Epidermal melanocyte (primary cell): ENCODE results near the gene KRT36.

ENCODE experiments used
- DNase-seq: peaks from one replicate; pipeline ENCODE4 v3.0.0; 2011; ENCODE audit warnings: low spot score; ENCODE audit not compliant: insufficient read length

KRT36 gene

DNA sequence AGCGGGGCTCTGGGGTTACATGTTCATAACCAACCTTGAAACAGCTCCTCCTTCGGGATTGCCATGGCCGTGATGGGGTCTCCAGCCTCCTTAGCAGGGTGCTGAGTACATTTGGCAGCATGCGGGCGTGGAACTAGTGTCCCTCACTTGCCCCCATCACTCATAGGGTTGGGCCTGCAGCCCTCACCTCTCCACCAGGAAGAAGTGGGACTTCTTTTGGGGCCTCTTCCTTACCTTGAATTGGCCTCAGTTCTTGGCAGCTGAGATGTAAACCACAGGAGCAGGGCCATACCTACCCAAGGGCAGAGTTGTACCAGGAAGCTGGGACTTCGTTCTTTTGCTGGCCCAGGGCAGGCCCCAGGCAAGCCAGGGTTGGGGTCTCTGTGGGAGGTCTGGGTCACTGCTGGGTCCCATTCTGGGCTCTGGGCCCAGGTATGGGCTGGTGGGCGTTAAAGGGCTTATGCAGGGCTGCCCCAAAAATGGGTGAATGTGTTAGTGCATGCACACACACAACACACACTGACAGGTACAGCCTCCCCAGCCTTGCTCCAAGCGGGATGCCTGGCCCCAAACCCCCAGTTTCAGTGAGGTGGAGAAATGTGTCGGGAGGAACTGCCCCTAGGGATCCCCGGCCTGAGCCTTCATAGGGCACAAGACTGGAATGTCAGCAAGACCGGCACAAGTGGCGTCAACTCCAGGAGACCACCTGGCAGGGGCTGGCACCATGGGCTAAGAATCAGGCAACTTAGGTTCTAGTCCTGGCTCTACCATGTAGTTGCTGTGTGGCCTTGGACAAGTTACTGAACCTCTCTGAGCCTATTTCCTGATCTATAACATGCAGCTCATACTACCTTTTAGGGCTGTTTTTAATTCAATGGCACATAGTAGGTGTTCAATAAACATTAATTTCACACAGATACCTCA is 32.9 kb upstream of the KRT36 start:
- no peak for DNase-seq

DNA sequence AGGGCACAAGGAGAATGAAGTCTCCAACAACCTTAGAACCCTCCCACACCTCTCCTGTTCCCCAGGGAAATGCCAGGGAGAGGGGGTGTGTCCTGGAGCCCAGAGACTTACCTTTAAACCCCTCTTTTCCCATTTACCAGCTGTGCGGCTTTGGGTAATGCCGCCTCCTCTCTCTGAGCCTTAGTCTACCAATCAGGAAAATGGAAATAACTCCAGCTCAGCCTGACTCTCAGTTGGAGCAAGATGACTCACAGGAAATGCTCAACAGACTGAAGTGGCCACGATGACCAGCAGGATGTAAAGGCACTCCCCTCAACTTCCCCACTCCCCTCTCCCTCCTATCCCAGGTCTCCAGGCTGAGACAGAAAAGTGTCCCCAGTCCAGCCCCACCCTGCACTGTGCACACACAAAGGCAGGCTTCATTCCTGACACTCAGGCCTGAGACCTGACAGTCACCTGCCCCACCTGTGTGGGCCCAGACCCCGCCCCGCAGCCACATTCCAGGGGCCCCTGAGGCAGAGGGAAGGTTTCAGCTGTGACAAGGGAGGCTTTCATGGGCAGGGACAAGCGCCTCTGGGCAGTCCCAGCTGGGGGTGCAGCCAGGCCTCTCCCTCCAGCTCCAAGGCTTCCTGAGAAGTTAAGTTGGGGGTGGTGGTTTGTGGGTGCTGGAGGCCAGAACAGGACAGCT is 32.0 kb upstream of the KRT36 start:
- no peak for DNase-seq

DNA sequence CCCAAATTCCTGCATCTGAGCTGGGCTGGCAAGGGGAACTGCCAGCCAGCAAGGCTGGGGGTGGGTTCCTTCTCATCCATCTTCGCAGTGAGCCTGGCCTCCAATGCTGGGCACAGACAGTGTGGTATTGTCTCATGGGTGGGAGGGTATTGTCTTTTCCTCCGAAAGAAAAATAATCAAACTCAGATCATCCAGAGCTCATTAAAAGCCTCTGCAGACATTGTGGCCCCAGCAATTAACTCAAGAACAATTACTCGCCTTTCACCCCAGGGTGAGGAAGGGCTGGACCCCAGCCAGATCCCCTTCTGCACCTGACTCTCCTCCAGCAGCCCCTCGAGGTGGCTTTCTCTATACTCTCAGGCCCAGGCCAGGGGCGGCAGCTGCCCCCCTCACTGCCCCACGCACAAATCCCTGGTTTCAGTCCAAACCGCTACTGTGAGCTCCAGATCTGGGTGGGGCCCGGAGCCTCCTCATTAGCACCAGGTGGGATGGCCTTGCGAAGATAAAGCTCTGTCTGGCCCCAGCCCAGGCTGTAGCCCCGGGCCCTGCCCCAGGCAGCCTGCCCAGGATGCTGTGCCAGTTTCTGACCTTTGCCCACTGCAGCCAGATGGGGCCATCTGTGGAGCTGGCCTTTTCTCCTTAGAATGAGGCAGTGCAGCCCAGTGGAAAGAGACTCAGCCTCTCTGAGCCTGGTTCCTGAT is 31.3 kb upstream of the KRT36 start:
- no peak for DNase-seq

DNA sequence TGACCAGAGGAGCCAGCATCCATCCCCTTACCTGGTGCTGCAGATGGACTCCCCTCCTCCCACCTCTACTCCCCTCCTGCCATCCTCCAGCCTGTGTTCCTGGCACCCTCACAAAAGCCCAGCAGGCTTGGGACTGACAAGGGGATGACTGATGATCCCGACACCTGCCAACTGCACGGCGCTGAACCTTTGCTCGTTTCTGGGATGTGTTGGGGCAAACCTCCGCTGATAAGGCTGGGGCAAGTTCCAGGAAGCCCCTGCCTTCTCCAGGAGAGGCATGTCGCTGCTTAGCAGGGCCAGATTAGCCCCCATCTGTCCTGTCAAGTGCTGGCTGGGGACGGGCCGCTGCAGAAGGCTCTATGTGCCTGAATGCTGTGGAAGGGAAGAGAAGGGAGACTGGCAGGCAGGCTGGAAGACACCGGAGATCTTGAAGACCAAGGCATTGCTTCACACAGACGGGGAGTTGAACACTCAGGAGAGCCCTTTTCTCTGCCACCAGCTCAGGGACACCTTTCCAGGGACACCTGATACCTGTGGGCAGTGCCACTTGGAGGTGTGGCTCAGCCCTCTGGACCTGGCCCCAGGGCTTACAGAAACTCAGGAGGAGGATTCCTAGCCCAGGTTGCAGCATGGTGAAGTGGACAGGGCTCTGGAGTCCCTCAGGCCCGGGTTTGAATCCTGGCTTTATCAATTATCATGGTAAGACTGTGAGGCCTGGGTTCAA is 30.0 kb upstream of the KRT36 start:
- DNase-seq = no peak

DNA sequence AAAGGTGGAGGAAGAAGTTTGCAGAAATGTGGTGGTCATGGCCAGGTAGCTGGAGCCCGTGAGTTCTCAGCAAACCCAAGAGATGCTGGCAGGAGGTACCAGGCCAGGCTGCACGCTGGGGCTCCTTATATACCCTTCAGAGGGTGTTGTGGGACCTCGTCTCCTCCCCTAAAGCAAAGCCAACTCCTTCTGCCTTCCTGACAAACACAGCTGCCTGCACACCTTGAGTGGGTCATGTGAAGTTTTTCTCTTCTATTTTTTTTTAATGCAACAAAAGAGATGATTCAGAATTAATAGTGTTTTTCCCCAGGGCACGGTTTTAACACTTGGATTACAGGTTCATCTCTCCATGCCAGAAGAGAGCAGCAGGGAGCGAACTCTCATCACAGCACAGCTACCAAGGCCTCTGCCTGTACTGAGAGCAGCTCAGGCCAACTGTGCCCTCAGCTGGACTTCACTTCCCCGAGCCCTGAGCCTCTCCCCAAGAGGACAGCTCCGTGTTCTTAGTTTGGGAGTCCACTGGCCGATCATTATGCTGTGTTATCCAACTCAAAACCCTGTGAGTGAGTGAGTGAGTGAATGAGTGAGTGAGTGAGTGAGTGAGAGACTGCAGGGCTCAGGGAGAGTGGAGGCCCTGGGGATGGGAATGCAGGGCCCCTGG is 29.2 kb upstream of the KRT36 start, which contains the start of gene KRT15:
Gene KRT15, minus strand, starts transcription at position 102 of the 661 bp plus-strand sequence. Its CDS starts 63 bp downstream, at position 39.
- no peak for DNase-seq

DNA sequence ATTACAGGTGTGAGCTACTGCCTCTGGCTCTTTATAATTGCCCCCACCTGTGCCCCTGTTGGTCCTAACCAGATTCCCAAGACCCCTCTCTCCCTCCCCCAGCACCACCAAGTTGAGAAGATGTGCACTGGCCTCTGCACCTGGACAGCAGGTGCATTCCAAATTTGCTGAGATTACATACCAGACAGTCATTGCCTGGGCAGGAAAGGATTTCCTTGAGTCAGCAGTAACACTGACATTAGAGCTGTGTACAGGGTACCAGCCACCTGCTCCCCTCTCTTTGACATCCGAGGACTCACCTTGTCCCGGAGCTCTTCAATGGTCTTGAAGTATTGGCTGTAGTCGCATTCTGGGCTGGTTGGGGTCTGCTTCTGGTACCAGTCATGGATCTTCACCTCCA is 28.3 kb upstream of the KRT36 start:
- no peak for DNase-seq

DNA sequence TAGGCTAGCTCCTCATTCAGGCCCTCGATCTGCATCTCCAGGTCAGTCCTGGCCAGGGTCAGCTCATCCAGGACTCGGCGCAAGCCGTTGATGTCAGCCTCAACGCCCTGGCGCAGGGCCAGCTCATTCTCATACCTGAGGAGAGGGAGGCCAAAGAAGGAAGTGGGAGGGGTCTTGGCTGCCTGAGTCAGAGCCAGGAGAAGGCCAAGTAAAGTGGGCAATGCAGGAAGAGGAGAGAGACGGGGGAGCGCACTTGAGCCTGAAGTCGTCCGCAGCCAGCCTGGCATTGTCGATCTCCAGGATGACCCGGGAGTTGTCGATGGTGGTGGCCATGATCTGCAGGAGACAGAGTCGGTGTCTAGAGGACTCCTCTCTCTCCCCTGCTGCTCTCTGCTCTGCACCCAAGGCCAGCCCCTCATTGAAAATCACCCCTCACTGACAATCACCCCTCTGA is 27.1 kb upstream of the KRT36 start:
- DNase-seq = no peak

DNA sequence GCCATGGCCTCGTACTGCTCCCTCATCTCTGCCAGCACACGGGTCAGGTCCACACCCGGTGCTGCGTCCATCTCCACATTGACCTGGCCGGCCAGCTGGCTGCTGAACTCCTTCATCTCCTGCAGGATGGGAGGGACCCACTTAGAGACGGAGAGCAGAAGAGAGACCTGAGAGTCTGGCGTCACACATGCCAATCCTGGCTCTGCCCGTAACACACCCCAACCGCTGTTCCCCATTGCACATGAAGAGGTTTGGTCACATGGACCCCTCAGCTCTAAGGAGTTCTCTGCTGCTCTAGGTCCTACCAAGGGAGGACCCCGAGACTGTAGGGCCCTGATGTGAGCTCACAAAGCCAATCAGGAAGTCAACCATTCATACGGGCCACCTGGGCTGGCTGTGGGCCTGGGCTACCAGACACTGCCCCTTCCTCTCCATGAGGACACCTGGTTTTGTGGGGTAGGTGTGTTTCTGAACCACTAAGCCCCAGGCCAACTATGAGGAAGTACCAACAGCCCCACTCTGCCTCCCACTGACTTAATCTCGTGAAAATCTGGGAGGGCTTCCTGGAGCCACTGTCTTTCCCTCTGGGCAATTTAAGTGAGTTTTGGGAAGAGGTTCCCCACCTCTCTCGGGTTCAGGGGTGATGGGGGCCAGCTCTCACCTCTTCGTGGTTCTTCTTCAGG is 26.6 kb upstream of the KRT36 start:
- no peak for DNase-seq

DNA sequence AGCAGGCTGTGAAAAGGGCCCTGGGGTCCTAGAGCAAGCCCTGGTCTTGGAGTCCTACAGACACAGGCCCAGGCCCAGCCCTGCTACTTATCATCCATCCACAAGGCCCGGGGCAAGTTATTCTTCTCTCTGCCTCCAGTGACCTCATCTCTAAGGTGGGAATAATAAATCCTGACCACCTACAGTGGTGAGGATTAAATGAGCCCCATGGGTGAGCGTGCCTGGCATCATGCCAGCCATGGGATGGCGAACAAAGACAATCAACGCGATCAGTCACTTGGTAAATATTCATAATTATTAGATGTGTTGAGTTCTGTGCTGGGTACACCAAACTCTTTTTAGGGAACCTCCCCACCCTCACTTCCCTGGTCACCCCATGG is 23.4 kb upstream of the KRT36 start:
- no peak for DNase-seq

DNA sequence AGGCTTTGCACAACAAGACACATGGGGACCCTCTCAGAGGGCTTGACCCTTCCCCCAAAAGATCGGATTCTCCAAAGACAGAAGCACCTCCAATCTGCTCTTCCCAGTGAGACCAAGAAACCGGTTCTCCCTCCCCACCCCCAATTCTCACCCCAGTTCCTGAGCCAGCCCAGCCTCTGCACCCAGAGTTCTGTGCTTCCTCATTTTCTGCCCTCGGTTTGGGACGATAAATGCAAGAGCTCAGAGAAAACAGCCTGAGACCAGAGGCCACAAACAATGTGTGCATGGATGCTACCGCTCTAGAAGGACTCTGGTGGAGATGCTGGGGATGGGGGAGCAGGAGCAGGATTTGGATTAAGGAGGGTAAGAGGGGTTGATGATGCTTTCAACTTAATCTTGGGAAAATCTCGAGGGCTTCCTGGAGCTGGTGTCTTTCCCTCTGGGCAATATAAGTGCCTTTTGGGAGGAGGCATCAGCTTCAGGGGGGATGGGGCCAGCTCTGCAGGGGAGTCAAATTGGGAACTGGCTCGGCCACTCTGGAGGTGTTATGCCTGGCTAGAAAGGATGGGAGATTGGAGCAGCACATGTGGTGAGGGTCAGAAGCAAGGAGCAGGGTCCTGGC is 22.9 kb upstream of the KRT36 start:
- no peak for DNase-seq

DNA sequence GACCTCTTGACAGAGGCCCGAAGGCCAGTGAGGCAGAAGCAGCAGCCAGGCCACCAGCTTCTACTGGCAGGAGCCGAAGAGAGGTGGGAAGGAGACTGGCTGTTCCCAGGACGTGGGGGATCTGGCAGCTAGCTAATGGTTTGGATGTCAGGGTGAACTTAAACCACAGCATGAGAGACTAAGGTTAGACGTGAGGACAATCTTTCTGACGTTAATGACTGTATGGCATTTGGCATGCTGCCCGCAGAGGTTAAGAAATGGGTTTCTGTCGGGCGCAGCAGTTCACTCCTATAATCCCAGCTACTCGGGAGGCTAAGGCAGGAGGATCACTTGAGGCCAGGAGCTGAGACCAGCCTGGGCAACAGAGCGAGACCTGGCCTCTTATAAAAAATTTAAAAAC is 22.0 kb upstream of the KRT36 start:
- no peak for DNase-seq

DNA sequence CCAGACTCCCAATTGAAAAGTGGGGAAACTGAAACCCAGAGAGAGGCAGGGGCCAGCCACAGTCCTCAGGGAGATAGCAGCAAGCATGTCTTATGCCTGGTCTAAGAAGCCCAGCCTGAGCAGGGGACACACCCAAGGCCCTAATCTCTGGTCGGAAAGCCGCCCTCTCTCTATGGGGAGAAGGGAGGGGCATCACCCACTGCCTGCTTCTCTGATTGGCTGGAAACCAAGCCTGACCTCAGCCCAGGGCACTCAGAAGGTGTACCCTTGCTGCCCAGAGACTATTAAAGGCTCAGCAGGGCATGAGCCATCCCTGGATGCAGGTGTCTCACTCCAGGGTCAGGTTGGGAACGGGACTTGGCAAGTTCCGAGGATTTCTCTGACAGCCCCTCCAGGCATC is 21.4 kb upstream of the KRT36 start:
- DNase-seq = no peak

DNA sequence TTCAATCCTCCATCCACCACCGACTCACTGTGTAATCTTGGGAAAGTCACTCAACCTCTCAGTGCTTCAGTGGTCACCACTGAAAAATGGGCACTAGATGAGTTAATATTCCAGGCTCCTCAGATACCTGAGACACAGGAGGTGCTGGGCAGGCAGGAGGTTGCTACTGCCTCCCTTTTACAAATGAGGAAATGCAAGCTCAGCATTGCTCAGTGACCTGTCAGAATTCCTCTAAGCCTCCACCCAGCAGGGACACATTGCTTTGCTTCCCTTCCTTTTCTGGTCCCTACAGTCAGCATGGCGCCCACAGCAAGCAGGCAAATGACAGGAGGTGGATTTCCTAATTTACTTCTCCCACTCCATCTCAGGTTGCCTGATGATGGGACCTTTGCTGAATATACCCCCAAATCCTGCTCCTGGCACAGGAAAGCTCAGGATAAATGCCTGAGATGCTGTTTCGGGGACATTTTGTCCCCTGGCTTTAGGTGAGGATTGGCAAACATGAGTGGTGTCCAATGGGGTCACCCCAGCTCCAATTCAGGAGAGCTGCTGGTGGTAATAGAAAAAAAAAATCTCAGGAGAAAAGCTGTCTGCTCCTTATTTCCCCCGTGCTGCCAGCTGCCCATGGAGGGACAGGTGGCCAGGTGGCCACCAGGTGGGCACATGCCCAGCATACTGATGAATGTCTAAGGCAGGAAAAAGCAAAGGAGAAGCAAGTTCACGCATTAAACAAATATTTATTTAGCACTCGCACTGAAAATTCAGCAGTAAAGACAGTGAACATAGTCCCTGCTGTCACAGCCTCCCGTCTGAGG is 20.7 kb upstream of the KRT36 start:
- DNase-seq = no peak

DNA sequence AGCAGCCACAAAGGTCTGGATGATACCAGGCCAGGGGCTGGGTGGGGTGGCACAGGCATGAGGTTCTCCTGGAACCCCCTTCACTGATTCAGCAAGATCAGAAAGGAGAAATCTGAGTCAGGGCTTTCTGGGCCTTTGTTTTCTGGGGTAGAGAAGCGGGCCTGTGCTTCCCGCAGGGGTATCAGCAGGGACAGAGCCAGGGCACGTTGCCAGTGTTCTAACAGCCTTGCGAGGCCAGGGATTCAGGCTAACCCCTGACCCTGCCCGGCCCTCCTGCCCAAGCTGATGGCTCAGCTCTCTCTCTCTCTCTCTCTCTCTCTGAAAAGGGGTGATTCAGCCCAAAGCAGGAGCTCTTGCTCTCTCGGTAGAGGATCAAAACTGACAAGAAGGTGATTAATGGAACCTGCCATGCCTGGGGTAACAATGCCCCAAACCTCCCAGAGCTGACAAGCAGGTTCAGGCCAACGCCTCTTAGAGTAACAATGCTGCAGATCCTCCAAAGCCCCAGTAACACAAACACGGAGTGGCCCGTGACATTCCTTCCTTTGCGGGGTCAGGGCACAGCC is 17.7 kb upstream of the KRT36 start:
- no peak for DNase-seq

DNA sequence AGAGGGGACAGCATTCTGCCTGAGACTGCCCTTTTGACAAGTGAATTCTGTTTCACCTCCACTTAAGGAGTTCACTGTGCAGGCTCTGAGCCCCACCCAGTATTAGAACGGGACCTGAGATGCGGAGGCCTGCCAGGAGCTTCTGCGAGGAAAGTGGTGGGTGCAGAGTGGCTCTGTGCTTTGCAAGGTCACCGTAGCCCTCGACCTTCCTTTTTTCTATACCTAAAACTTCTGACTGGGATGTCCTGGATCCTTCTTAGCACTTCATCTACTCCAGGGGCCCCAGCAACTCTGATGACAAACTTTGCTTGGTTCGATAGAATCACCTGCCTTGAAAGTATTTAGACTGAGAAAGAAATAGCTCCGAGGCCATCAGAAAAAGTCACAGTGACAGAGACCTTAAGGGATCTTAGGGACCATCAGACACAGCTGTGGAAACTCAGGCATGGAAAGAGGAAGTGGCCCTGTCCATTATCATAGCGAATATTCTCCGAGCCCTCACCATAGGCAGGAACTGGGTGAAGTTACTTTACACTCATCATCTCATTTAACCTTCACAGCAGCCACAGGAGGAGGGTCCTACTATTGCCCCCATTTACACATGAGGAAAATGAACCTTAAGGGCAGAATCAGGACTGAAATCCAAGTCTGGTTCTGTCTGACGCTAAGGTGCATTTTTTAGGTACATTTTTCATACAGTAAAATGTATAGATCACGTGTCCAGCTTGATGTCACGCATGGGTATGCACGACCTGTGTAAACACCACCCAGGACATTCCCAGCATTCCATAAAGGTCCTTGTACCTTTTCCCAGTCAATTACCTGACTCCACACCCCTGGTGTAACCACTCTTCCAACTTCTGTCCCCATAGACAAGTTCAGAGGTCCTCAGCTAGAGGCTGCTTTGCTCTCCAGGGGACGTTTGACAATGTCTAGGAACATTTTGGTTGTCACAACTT is 16.4 kb upstream of the KRT36 start:
- DNase-seq = no peak

DNA sequence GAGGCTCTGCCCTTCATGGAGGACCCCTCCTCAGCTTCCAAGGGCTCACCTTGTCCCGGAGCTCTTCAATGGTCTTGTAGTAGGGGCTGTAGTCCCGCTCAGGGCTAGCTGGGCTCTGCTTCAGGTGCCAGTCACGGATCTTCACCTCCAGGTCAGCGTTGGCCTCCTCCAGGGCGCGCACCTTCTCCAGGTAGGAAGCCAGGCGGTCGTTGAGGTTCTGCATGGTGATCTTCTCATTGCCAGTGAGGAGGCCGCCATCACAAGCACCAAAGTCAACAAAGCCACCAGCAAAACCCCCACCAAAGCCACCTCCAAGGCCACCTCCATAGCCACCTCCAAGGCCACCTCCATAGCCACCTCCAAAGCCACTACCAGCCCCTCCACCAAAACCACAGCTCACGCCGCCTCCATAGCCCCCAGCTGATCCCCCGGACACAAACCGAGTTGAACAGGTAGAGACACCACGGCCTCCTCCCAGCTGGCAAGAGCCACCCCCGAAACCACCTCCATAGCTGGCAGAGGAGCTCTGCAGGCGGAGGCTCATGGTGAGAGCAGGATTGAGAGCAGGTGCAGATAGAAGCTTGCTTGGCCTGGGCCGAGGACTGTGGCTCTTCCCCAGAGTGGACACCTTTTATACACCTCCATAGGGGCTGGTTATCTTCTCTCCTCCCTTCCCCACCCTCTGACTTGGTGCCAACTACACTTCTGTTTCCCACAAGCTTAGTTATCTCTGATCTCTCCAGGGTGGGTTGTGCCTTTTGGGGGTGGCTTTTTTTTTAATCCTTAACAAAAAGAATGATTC is 15.5 kb upstream of the KRT36 start, which contains the start of gene KRT13:
Gene KRT13, minus strand, starts transcription at position 606 of the 802 bp plus-strand sequence. Its CDS starts 62 bp downstream, at position 544.
- DNase-seq = no peak
